Measurements from ENCODE around the gene PLEKHM2.

PLEKHM2 gene

DNA sequence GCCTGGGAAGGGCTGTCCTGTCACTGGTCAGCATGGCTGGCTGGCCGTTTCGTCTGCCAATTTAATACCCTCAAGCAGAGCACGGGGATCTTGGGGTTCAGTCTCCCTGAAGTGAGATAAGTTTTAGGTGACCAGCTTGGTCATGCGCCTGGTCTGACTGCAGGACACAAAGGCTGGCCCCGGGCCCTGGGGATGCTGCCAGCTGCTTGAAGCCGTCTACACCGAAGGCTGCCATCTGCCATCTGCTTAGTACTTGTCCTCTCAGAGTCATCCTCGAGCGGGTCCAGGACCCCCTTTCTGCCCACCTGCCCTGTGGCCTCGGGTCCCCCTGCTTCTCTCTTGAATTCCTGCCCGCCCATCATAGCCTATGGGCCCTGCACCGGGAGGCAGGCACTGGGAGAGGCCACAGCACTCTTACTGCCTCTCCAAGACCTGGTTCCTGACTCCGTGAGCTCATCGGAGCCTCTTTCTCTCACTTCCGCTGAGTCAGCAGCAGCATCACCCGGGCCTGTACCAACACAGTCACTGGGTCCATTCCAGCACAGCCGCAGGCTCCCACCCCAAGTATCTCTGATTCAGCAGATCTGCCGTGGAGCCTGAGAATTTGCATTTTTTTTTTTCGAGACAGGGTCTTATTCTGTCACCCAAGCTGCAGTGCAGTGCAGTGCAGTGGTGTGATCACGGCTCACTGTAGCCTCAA lies 81.5 kb downstream of the PLEKHM2 start:
- TF ChIP-seq, protein P1, sequence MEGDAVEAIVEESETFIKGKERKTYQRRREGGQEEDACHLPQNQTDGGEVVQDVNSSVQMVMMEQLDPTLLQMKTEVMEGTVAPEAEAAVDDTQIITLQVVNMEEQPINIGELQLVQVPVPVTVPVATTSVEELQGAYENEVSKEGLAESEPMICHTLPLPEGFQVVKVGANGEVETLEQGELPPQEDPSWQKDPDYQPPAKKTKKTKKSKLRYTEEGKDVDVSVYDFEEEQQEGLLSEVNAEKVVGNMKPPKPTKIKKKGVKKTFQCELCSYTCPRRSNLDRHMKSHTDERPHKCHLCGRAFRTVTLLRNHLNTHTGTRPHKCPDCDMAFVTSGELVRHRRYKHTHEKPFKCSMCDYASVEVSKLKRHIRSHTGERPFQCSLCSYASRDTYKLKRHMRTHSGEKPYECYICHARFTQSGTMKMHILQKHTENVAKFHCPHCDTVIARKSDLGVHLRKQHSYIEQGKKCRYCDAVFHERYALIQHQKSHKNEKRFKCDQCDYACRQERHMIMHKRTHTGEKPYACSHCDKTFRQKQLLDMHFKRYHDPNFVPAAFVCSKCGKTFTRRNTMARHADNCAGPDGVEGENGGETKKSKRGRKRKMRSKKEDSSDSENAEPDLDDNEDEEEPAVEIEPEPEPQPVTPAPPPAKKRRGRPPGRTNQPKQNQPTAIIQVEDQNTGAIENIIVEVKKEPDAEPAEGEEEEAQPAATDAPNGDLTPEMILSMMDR (IDR thresholded peaks at IDR 0.05; ENCODE audit: low read depth, low read length) = no peak
- H3K4me3 ChIP-seq (ENCODE audit: low read depth, low read length) = no peak overlapping the region
- H3K9me3 ChIP-seq = no peaks in the 10 kb centered on the region
- no peaks in the 10 kb centered on the region for H3K36me3 ChIP-seq
- DNase-seq = no peak
- H3K4me1 ChIP-seq = peaks cover 5% of the 10 kb centered on the region; the same call in 1 of the 2 replicates
- H3K27me3 ChIP-seq = no peaks in the 10 kb centered on the region

DNA sequence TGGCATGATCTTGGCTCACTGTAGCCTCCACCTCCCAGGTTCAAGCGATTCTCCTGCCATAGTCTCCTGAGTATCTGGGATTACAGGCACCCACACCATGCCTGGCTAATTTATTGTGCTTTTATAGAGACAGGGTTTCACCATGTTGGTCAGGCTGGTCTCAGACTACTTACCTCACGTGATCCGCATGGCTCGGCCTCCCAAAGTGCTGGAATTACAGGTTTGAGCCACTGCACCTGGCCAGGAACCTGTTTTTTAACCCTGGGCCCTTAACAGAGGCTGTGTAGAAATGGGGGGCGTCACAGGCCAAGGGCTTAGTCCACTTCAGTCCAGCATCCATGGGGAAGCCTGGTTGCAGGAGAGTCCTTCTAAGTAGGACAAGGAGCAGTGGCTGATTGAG lies 83.8 kb downstream of the PLEKHM2 start:
- TF ChIP-seq, protein P1 (IDR thresholded peaks at IDR 0.05; ENCODE audit: low read depth, low read length) = no peak
- Histone ChIP-seq H3K9me3 (no peaks in the 10 kb centered on the region), H3K4me3 (ENCODE audit: low read depth, low read length) (no peak overlapping the region), H3K36me3 (no peaks in the 10 kb centered on the region), H3K4me1 (no peaks in the 10 kb centered on the region), H3K27me3 (no peaks in the 10 kb centered on the region)
- DNase-seq = no peak

DNA sequence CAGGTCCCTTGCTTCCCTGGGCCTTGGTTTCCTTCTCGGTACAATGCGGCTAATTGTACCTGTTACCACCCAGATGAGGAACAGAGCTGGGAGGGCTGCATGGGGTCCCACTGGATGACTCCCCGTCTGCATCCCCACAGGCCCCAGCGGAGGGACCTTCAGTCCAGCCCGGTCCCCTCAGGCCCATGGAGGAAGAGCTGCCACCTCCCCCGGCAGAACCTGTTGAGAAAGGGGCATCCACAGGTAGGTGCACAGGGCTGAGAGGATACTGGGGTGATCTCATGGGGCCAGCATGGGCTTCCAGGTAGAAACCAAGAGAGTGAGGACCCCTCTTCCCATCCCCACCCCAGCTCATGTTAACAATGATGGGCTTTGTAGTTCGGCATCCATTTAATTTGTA lies 84.3 kb downstream of the PLEKHM2 start:
- TF ChIP-seq, protein P1 (IDR thresholded peaks at IDR 0.05; ENCODE audit: low read depth, low read length) = no peak
- no peak overlapping the region for H3K4me3 ChIP-seq (ENCODE audit: low read depth, low read length)
- H3K9me3 ChIP-seq = no peaks in the 10 kb centered on the region
- H3K4me1 ChIP-seq = no peaks in the 10 kb centered on the region
- no peak for DNase-seq
- no peaks in the 10 kb centered on the region for H3K36me3 ChIP-seq
- no peaks in the 10 kb centered on the region for H3K27me3 ChIP-seq

DNA sequence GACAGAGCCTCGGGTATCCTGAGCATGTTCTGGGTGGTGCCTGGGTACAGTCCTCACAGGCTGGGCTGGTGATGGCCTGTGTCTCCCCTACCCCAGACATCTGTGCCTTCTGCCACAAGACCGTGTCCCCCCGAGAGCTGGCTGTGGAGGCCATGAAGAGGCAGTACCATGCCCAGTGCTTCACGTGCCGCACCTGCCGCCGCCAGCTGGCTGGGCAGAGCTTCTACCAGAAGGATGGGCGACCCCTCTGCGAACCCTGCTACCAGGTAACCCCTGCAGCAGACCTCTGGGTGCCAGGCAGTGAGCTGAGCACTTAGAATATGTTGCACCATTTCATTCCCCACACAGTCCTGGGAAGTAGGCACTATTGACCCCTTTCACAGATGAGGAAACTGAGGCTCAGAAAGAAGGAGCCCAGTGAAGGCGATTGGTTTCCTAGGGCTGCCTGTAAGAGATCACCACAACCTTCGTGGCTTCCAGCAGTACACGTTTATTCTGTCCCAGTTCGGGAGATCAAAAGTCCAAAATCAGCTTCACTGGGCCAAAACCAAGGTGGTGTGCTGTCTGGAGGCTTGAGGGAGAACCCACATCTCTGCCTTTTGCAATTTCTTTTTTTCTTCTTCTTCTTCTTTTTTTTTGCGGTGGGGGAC lies 86.3 kb downstream of the PLEKHM2 start:
- TF ChIP-seq, protein P1 (IDR thresholded peaks at IDR 0.05; ENCODE audit: low read depth, low read length) = no peak
- H3K27me3 ChIP-seq = no peaks in the 10 kb centered on the region
- no peaks in the 10 kb centered on the region for H3K4me1 ChIP-seq
- no peak overlapping the region for H3K4me3 ChIP-seq (ENCODE audit: low read depth, low read length)
- H3K9me3 ChIP-seq = no peaks in the 10 kb centered on the region
- no peak for DNase-seq
- no peaks in the 10 kb centered on the region for H3K36me3 ChIP-seq

DNA sequence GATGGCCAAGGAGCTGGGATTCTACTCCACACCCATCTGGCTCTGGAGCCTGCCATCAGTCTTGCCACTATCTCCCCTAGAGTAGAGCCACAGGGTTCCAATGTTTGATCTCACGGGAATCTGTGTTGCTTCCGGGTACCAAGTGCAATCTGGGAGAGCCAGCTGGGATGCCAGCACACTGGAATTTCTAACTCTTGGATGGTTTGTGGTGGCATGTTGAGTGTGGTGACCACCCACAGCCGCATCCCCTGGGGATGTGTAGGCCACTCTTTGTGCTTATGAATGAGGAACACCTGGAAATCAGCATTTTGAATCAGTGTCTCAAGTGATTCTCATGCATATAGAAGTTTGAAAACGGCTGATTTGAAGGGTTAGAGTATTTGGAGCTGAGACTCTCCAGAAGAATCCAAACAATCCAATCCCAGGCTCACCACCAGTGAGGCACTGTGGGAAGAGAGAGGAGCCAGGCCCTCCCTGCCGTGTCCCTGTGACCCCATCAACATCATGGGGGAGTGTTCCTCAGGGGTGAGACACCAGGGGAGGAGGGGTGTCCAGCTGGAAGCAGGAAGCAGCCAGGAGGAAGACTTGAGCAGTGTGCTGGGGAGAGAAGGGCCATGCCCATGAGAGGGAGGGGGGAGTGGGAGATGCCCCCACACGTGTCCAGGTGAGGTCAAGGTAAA lies 87.9 kb downstream of the PLEKHM2 start:
- H3K36me3 ChIP-seq = no peaks in the 10 kb centered on the region
- H3K4me3 ChIP-seq (ENCODE audit: low read depth, low read length) = no peak overlapping the region
- no peaks in the 10 kb centered on the region for H3K27me3 ChIP-seq
- no peaks in the 10 kb centered on the region for H3K4me1 ChIP-seq
- no peak for DNase-seq
- TF ChIP-seq, protein P1 (IDR thresholded peaks at IDR 0.05; ENCODE audit: low read depth, low read length) = no peak
- no peaks in the 10 kb centered on the region for H3K9me3 ChIP-seq

DNA sequence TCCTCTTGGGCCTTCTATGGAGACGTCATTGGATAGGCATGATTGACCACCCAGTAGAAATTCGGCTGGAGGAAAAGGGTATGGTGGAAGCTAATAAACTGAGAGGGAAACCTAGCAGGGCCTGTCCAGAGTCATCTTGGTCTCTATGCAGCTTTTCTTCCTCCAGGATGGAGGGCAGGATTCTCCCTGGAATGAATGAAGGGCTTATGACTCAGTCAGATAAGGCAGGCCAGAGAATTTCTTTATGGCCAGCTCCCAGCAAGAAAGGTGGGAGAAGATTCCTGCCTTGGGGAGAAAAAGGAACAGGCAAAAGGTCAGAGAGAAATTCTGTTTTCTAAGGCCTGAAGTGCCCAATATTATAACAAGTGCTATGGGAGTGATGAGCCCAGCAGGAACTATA lies 91.6 kb downstream of the PLEKHM2 start:
- Histone ChIP-seq H3K27me3 (no peaks in the 10 kb centered on the region), H3K4me3 (ENCODE audit: low read depth, low read length) (no peak overlapping the region), H3K9me3 (no peaks in the 10 kb centered on the region), H3K36me3 (no peaks in the 10 kb centered on the region), H3K4me1 (no peaks in the 10 kb centered on the region)
- no peak for DNase-seq
- TF ChIP-seq, protein P1 (IDR thresholded peaks at IDR 0.05; ENCODE audit: low read depth, low read length) = no peak
